T-helper 2 cell treated with Interferon-gamma antibody and Interleukin-4, amounts not matched to agents 100 ng/mL and 5 ng/mL, for 36 hours (primary cell): Measurements from ENCODE around the gene NEURL4. TPM values are rescaled to one million over a fixed set of nuclear protein-coding genes. Genes with fewer than 3 reads are reported as not detected.

ENCODE experiments used
- intact Hi-C: fragments of 100-400 bp; cut with micrococcal nuclease; formaldehyde crosslinking; loops from one replicate; pipeline ENCODE4 v1.15.1; 2023
- total RNA-seq: library from RNA; stranded (reverse); gene quantifications from 2 replicates; pipeline ENCODE4 v1.2.3, GENCODE V29; 2022

The NEURL4 gene
- total RNA-seq, 1 donor from 2014 or later, result 38.5 TPM

- intact Hi-C loops, result loop anchor here (5.0 kb wide), 1 partner anchor 111 kb away; the partner anchor contains the start of genes FGF11 and TMEM102
Observed at GRCh38 chr17:7326186-7326585, 2.9 kb downstream of the NEURL4 start.

- intact Hi-C loops, result loop anchor here (5.0 kb wide), 1 partner anchor 112 kb away; the partner anchor contains the start of genes FGF11 and TMEM102
Observed at GRCh38 chr17:7325031-7325528, 4.1 kb downstream of the NEURL4 start.

- intact Hi-C loops, result no loop called here
Observed at GRCh38 chr17:7324438-7324779, 4.7 kb downstream of the NEURL4 start.

- intact Hi-C loops, result no loop called here
Observed at GRCh38 chr17:7323731-7324437, 5.3 kb downstream of the NEURL4 start.

- intact Hi-C loops, result no loop called here
Observed at GRCh38 chr17:7322520-7323194, 6.5 kb downstream of the NEURL4 start.

GRCh38 chr17:7321466-7321865, 7.7 kb downstream of the NEURL4 start:
- intact Hi-C loops, result no loop called here

- intact Hi-C loops, result no loop called here
Observed at GRCh38 chr17:7318121-7318860, 10.8 kb downstream of the NEURL4 start.

GRCh38 chr17:7317161-7317803, 11.9 kb downstream of the NEURL4 start:
- intact Hi-C loops, result no loop called here

GRCh38 chr17:7315570-7316235, 13.4 kb downstream of the NEURL4 start:
- intact Hi-C loops, result loop anchor here (1.0 to 2.0 kb wide), 2 partner anchors 13 to 79 kb away; partner anchors contain the start of genes NEURL4 and PLSCR3

- intact Hi-C loops, result loop anchor here (1.0 to 2.0 kb wide), 2 partner anchors 14 to 79 kb away; partner anchors contain the start of genes NEURL4 and PLSCR3
Observed at GRCh38 chr17:7314719-7315569, 14.2 kb downstream of the NEURL4 start, which contains the start of gene GPS2. Gene GPS2 (minus strand): TSS chr17:7315360. CDS start chr17:7315052, 308 bp downstream.

- intact Hi-C loops, result loop anchor here (2.0 kb wide), 1 partner anchor 15 kb away; the partner anchor contains the start of gene NEURL4
Observed at GRCh38 chr17:7313890-7314718, 15.0 kb downstream of the NEURL4 start.

- intact Hi-C loops, result no loop called here
Observed at GRCh38 chr17:7313088-7313889, 15.8 kb downstream of the NEURL4 start.

GRCh38 chr17:7312432-7313087, 16.6 kb downstream of the NEURL4 start:
- intact Hi-C loops, result no loop called here

- intact Hi-C loops, result no loop called here
Observed at GRCh38 chr17:7311110-7311705, 17.9 kb downstream of the NEURL4 start.

- intact Hi-C loops, result loop anchor here (1.0 to 5.0 kb wide), 3 partner anchors 20 to 263 kb away; partner anchors contain the start of genes KCTD11 and NEURL4
Observed at GRCh38 chr17:7309628-7310027, 19.5 kb downstream of the NEURL4 start.

- intact Hi-C loops, result loop anchor here (1.0 to 5.0 kb wide), 3 partner anchors 20 to 263 kb away; partner anchors contain the start of genes KCTD11 and NEURL4
Observed at GRCh38 chr17:7308625-7309433, 20.3 kb downstream of the NEURL4 start.
